ENCODE results near the gene NT5DC1. TPM values are rescaled to one million over a fixed set of nuclear protein-coding genes. Genes with fewer than 3 reads are reported as not detected.

The NT5DC1 gene
- total and polyA plus RNA-seq, 2 donors (not counting 1 experiment from before 2014, with no cell fraction given), result 26.4 to 54.8 TPM

GRCh38 chr6:116159782-116160524, 59.3 kb downstream of the NT5DC1 start:
- no peaks in the 10 kb centered on the region for H3K9me3 Mint-ChIP-seq (ENCODE audit: insufficient read depth)

GRCh38 chr6:116165596-116165995, 64.9 kb downstream of the NT5DC1 start:
- intact Hi-C loops (cut with micrococcal nuclease), result no loop called here
- Histone ChIP-seq H3K79me2 (ENCODE audit: control insufficient read depth, insufficient read depth, low read length) (peaks cover 7% of the 10 kb centered on the region), H3K36me3 (replicated peaks in 1 of 2; ENCODE audit: control extremely low read depth in 1 of 2, control insufficient read depth in 1 of 2, extremely low read depth in 1 of 2, insufficient read depth in 2 of 2, low read length in 1 of 2) (no peaks in the 10 kb centered on the region), H3K4me3 (ENCODE audit: control extremely low read depth in 1 of 5, extremely low read depth in 1 of 5, insufficient read depth in 1 of 5, low read depth in 2 of 5, low read length in 4 of 5) (no peak overlapping the region), H3K9me3 (ENCODE audit: control extremely low read depth in 1 of 3, control insufficient read depth in 2 of 3, insufficient read depth in 1 of 3, low read length in 2 of 3) (peaks cover 0 to 5% (median 4%) of the 10 kb centered on the region in 3 donors), H4K20me1 (ENCODE audit: control insufficient read depth, insufficient read depth, low read length, poor library complexity, severe bottlenecking) (peaks cover 12% of the 10 kb centered on the region), H3K27ac (ENCODE audit: low read length in 2 of 2) (no peak overlapping the region), H2AFZ (ENCODE audit: insufficient read depth, low read depth, low read length, poor library complexity, severe bottlenecking) (no peak overlapping the region), H3K4me2 (replicated peaks; ENCODE audit: low read depth, low read length, poor library complexity, severe bottlenecking) (peak overlapping the region; percentile 51), H3K4me1 (ENCODE audit: control insufficient read depth in 2 of 2, insufficient read depth in 2 of 2, low read length in 2 of 2) (peaks cover 7 to 13% of the 10 kb centered on the region in 2 donors), H3K27me3 (replicated peaks in 1 of 4; ENCODE audit: control extremely low read depth in 1 of 4, control insufficient read depth in 3 of 4, insufficient read depth in 4 of 4, low read length in 3 of 4) (no peaks in the 10 kb centered on the region), H3K9ac (ENCODE audit: low read length) (no peak overlapping the region)
- Mint-ChIP-seq H3K27me3 (no peaks in the 10 kb centered on the region), H3K27ac (no peak overlapping the region), H3K9me3 (ENCODE audit: insufficient read depth) (peaks cover 2% of the 10 kb centered on the region), H3K4me1 (peaks cover 42% of the 10 kb centered on the region), H3K4me3 (peak overlapping the region; percentile 23)
- ChIA-PET CTCF (no interaction called here), POLR2A (no interaction called here)
- 0% methylated on average over 1 of the region's 1 CpG for WGBS (ENCODE audit: insufficient coverage)
- TF ChIP-seq, protein P1, sequence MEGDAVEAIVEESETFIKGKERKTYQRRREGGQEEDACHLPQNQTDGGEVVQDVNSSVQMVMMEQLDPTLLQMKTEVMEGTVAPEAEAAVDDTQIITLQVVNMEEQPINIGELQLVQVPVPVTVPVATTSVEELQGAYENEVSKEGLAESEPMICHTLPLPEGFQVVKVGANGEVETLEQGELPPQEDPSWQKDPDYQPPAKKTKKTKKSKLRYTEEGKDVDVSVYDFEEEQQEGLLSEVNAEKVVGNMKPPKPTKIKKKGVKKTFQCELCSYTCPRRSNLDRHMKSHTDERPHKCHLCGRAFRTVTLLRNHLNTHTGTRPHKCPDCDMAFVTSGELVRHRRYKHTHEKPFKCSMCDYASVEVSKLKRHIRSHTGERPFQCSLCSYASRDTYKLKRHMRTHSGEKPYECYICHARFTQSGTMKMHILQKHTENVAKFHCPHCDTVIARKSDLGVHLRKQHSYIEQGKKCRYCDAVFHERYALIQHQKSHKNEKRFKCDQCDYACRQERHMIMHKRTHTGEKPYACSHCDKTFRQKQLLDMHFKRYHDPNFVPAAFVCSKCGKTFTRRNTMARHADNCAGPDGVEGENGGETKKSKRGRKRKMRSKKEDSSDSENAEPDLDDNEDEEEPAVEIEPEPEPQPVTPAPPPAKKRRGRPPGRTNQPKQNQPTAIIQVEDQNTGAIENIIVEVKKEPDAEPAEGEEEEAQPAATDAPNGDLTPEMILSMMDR (IDR thresholded peaks at IDR 0.05), result no peak
- TF ChIP-seq EZH2 (IDR thresholded peaks at IDR 0.05; ENCODE audit: borderline replicate concordance, insufficient read depth, low read depth, low read length, poor library complexity, severe bottlenecking), result no peak
- peak; percentile 59 for DNase-seq
- ATAC-seq (ENCODE audit: low read depth), result peak; percentile 99

More at GRCh38 chr6:116159782-116160524, 59.3 kb downstream of the NT5DC1 start:
- Histone ChIP-seq H3K4me2 (replicated peaks; ENCODE audit: low read depth, low read length, poor library complexity, severe bottlenecking) (no peak overlapping the region), H2AFZ (ENCODE audit: insufficient read depth, low read depth, low read length, poor library complexity, severe bottlenecking) (no peak overlapping the region), H3K79me2 (ENCODE audit: control insufficient read depth, insufficient read depth, low read length) (no peaks in the 10 kb centered on the region), H3K4me3 (ENCODE audit: control extremely low read depth in 1 of 5, extremely low read depth in 1 of 5, insufficient read depth in 1 of 5, low read depth in 2 of 5, low read length in 4 of 5) (no peak overlapping the region), H4K20me1 (ENCODE audit: control insufficient read depth, insufficient read depth, low read length, poor library complexity, severe bottlenecking) (no peaks in the 10 kb centered on the region), H3K9me3 (ENCODE audit: control extremely low read depth in 1 of 3, control insufficient read depth in 2 of 3, insufficient read depth in 1 of 3, low read length in 2 of 3) (peaks cover 0 to 8% (median 5%) of the 10 kb centered on the region in 3 donors), H3K27me3 (replicated peaks in 1 of 4; ENCODE audit: control extremely low read depth in 1 of 4, control insufficient read depth in 3 of 4, insufficient read depth in 4 of 4, low read length in 3 of 4) (no peaks in the 10 kb centered on the region), H3K27ac (ENCODE audit: low read length in 2 of 2) (no peak overlapping the region), H3K9ac (ENCODE audit: low read length) (no peak overlapping the region), H3K36me3 (replicated peaks in 1 of 2; ENCODE audit: control extremely low read depth in 1 of 2, control insufficient read depth in 1 of 2, extremely low read depth in 1 of 2, insufficient read depth in 2 of 2, low read length in 1 of 2) (peaks cover 2 to 4% of the 10 kb centered on the region in 2 experiments), H3K4me1 (ENCODE audit: control insufficient read depth in 2 of 2, insufficient read depth in 2 of 2, low read length in 2 of 2) (no peaks in the 10 kb centered on the region)
- Mint-ChIP-seq H3K4me1 (peaks cover 32% of the 10 kb centered on the region), H3K27ac (no peak overlapping the region), H3K27me3 (no peaks in the 10 kb centered on the region), H3K4me3 (no peak overlapping the region)
- intact Hi-C loops (cut with micrococcal nuclease), result no loop called here
- ATAC-seq (ENCODE audit: low read depth) (no peak), DNase-seq (no peak)
- WGBS (ENCODE audit: insufficient coverage), result no CpG with 5 or more reads among the region's 3 CpGs
- POLR2A ChIA-PET, result no interaction called here
- no peak for TF ChIP-seq EZH2 (IDR thresholded peaks at IDR 0.05; ENCODE audit: borderline replicate concordance, insufficient read depth, low read depth, low read length, poor library complexity, severe bottlenecking)
- TF ChIP-seq, protein P1 (IDR thresholded peaks at IDR 0.05), result no peak
- CTCF ChIA-PET, result no interaction called here
